Keratinocyte (primary cell): ENCODE data around the gene RAB4B.
"Not testable (repeated sequence)": the region's sequence is repeated elsewhere in the genome, so short reads cannot be mapped to it uniquely, and the experiment has no call there.

Experiments
- CTCF ChIP-seq, 3 experiments: IDR thresholded peaks in 1 of 3; conservative IDR thresholded peaks in 1 of 3; optimal IDR thresholded peaks in 1 of 3; 2 replicates in 2 of 3; 3 replicates in 1 of 3; pipeline versions ENCODE3 to v1.5.1; 2011; ENCODE audit warnings: low read length in 3 of 3, mild to moderate bottlenecking in 3 of 3, moderate library complexity in 2 of 3, control low read depth in 1 of 3, inconsistent platforms in 1 of 3; ENCODE audit not compliant: insufficient read depth in 2 of 3; ENCODE audit errors: extremely low read depth in 1 of 3
- EZH2 ChIP-seq: IDR thresholded peaks from one replicate; pipeline ENCODE4 v1.6.1; 2012; ENCODE audit warnings: inconsistent platforms, mild to moderate bottlenecking, low read length, moderate library complexity

GRCh38 chr19:40818480-40819399, 40.7 kb downstream of the RAB4B start:
- TF ChIP-seq CTCF (optimal IDR thresholded peaks at IDR 0.05 in 1 of 3, IDR thresholded peaks at IDR 0.05 in 1 of 3, conservative IDR thresholded peaks at IDR 0.05 in 1 of 3; ENCODE audit: extremely low read depth in 1 of 3, insufficient read depth in 2 of 3, low read length in 3 of 3): peak in 1 of 3 experiments; percentile 26
- TF ChIP-seq EZH2: not testable (repeated sequence)
